GM20431 (cell line): Measurements from ENCODE around the gene VSNL1.

Experiments used
- in situ Hi-C: fragments of 300-500 bp; cut with MseI, MboI; formaldehyde crosslinking; loops from one replicate; pipeline ENCODE4 v1.15.0; 2020; ENCODE audit warnings: low sequenced_read_pairs; ENCODE audit not compliant: unreplicated experiment

VSNL1 gene

DNA sequence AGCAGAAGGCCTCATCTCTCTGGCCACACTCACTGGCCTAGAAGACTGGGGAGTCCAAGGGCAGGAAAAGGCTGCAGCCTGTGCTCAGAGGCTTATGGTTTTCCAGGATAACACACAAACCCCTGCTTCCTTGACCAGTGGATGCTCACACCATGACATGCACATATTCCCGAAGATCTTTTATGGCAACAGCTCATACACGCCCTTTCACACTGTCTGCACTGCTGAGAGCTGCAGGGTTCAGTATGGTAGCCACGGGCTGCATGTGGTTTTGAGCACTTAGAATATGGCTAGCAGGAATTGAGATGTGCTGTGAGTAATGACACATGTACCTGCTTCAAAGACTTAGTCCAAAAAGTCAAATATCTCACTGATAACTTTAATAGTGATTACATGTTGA, 95.8 kb downstream of the VSNL1 start:
- in situ Hi-C loops = no loop called here

DNA sequence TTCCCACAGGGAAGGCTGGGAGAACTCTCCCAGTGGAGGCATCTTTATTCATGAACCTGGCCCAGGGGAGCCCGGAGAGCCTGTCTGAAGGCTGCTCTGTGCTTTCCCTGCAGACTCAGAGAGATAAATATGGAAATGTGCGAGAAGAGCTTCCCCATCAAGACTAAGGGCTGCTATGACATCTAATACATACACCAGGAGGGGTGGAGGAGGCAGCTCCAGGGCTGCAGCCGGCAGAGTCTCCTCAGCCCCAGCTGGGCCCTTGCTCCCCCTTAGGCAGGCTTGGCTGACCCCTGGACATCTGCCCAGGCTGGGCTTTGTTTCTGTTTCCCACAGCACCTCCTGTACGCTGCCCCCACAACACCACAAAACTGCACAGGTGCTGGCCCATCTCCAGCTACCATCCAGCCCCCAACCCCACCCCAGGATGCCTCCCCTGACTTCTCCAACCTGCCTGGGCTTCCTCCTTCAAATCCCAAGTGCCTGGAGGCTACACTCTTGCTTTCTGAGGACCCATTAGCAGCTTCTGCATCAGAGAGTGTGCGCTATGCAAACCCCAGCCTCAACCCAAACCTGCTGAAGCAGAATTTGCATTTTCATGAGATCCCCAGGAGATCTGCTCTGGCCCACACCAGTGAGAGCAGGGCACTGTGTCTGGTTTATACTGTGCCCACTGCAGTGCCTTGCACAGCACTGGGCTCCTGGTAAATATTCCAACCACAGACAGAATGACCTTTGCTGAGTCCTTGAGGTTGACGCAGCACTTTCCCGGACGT, 96.8 kb downstream of the VSNL1 start:
- in situ Hi-C loops = no loop called here

GRCh38 chr2:17638196-17638743, 97.8 kb downstream of the VSNL1 start:
- in situ Hi-C loops = no loop called here

DNA sequence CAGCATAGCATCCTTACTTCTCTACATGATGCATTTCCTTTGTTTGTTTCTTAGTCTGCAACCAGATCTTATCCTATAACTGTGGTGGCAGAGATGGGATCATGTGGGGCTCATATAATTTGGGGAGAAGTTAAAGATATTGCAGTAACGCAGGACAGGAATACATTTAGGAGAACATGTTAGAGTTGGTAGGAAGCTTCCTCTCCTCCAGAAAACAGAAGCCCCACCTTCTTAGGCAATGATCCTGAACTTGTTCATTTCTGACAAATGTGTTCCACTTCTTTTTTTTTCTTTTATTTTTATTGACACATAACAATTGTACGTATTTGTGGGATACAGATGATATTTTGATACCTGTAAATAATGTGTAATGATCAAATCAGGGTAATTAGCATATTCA, 99.9 kb downstream of the VSNL1 start:
- in situ Hi-C loops = no loop called here

DNA sequence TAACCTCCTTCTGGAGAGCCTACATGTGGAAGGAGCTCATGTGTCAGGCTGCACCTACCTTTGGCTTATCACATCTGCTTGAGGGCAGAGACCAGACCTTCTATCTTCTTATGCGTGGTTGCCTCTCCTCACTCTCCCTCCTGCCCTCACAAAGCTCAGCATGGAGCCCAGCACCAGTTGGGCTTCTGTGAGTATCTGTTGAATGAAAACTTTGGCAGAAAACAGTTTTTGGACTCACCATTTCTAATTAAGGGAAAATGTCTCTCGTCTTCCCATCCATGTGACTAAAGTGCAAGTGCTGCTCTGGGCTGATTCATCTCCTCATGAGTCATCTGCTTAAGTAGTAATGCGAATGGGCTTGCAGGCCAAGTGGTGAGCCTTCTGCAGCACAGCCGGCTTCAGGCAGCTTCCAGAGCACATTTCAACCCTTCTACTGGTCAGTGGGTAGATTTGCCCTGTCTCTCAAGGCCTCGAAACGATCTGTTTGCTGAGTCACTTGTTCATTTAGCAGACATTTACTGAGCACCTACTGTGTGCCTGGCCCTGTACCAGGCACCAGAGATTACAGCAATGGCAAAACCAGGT, 102.6 kb downstream of the VSNL1 start:
- in situ Hi-C loops = no loop called here

DNA sequence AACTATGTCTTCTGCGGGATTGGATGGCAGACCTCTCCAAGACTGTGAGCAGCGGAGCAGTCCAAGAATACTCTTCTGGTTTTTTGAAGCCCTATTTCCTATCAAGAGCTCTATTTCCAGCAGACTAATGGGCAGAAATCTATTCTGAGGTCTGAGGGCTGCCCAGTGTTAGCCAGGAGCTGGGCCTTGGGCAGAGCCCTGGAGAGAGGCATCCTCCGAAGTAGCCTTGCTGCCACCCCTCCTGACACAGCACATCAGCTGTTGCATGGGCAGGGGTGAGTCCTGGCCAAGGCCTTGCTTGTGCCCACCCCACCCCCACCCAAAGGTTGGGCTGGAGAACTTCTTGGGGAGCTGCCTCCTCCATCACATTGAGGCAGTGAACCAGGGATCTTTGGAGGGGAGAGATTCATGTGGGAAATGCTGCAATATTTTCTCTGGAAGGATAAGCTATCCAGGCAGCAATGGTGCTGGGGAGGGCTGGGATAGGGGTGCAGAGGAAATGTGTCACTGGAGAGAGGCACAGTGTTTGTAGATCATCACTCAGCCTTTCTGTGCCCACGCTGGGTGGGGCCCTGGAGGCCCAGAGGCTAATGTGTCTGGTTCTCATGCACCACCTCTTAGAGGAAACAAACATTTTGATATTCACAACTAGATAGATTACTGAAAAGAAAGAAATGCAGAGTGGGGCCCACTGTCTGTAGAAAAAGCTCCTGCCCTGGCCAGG, 104.7 kb downstream of the VSNL1 start:
- in situ Hi-C loops = no loop called here

GRCh38 chr2:17646081-17646554, 105.6 kb downstream of the VSNL1 start:
- in situ Hi-C loops = no loop called here

GRCh38 chr2:17646838-17647701, 106.6 kb downstream of the VSNL1 start:
- in situ Hi-C loops = no loop called here

GRCh38 chr2:17648581-17648980, 108.1 kb downstream of the VSNL1 start:
- in situ Hi-C loops = no loop called here

GRCh38 chr2:17649026-17649425, 108.5 kb downstream of the VSNL1 start:
- in situ Hi-C loops = no loop called here

DNA sequence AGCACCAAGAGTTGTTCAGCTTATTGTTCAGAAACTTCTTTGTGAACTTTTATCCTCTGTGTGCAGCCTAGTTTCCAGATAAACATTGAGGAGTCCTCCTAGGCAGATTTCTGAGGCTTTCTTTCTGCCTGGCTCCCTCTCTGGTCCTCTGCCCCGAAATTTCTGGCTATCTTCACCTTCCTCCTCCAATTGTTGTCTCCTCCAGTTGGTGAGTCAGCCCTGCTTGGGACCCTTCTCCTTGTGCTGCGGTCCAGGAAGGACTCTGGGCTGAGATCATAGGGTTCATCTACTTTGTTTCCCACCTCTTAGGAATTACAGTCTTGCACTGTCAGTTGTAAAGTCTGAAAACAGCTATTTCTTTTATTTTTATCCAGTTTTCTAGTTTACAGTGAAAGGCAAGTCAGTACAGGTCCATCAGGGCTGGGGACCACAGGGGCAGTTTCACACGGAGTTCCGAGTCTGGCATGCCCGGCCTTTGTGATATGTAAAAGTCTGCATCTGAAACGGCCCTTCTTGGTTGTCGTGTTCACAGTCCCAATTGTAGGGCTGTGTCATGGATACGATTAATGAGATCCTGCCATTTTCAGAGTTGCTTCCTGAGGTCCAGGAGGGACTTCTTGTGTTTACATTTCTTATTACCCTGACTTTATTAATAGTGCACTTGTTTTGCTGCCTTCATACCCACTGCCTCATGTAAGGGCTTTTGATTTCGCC, 112.3 kb downstream of the VSNL1 start:
- in situ Hi-C loops = no loop called here

DNA sequence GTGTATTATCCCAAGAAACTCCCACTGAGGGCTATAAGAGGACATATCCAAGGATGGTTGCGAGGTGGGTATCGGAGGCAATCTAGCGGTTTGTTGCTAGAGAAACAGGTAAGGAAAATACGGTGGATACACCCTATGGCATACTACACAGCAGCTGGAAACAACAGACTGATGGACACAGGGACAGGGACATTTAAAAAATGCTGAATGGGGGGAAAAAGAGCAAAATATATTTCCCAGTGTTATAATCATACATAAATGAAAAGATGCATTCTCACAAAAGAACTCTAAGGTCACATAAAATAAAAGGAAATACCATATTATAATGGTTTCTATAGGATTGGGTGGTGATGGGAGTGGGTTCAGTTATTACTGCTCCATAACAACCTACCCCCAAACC, 117.3 kb downstream of the VSNL1 start:
- in situ Hi-C loops = no loop called here

GRCh38 chr2:17658251-17658843, 117.9 kb downstream of the VSNL1 start:
- in situ Hi-C loops = no loop called here

- in situ Hi-C loops = no loop called here
These were observed 119.7 kb downstream of the VSNL1 start for GRCh38 chr2:17660219-17660618.

DNA sequence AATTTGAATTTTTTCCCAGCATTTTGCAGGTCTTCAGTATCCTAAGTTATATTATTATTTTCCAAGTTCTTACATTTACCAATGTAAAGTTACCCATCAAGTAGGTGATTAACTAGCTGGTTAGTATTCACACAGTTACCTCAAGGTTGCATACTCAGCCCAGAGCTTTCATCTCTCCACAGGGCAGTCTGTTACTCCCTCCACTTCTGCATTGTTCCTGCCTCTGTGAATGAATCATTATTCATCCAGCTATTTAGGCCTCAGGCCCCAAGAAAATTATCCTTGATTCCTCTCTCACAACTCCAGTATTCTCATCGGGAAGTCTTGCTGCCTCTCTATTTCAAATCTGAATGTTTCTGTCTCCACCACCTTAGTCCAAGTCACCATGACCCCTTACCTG, 121.0 kb downstream of the VSNL1 start:
- in situ Hi-C loops = no loop called here

- in situ Hi-C loops = no loop called here
These were observed 122.2 kb downstream of the VSNL1 start for GRCh38 chr2:17662723-17663122.

- in situ Hi-C loops = no loop called here
These were observed 124.0 kb downstream of the VSNL1 start for GRCh38 chr2:17664534-17664933.

- in situ Hi-C loops = no loop called here
These were observed 127.4 kb downstream of the VSNL1 start for GRCh38 chr2:17667898-17668297.
